C4-2B (cell line): Measurements from ENCODE around the gene AP1G1.

Experiments
- ZFX ChIP-seq: fragments of 450-650 bp; IDR thresholded peaks from 2 replicates; pipeline ENCODE4 v1.6.1; 2017
- TF ChIP-seq, protein P1 (sequence below): fragments of 450-650 bp; conservative IDR thresholded peaks from 2 replicates; pipeline ENCODE4 v1.5.1; 2017; ENCODE audit warnings: mild to moderate bottlenecking

DNA sequence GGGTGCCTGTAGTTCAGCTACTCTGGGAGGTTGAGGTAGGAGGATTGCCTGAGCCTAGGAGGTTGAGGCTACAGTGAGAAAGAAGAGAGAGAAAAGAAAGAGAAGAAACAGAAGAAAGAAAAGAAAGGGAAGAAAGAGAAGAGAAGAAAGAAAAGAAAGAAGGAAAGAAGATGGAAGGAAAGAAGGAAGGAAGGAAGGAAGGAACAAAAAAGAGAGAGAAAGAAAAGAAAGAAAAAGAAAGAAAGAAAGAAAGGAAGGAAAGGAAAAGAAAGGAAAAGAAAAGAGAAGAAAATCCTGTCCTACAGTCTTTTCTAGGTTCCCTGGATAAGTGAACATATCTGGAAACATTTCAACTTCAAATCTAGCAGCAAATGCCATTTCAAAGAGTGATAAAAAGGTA is 54.5 kb downstream of the AP1G1 start:
- TF ChIP-seq, protein P1, sequence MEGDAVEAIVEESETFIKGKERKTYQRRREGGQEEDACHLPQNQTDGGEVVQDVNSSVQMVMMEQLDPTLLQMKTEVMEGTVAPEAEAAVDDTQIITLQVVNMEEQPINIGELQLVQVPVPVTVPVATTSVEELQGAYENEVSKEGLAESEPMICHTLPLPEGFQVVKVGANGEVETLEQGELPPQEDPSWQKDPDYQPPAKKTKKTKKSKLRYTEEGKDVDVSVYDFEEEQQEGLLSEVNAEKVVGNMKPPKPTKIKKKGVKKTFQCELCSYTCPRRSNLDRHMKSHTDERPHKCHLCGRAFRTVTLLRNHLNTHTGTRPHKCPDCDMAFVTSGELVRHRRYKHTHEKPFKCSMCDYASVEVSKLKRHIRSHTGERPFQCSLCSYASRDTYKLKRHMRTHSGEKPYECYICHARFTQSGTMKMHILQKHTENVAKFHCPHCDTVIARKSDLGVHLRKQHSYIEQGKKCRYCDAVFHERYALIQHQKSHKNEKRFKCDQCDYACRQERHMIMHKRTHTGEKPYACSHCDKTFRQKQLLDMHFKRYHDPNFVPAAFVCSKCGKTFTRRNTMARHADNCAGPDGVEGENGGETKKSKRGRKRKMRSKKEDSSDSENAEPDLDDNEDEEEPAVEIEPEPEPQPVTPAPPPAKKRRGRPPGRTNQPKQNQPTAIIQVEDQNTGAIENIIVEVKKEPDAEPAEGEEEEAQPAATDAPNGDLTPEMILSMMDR: no peak
- TF ChIP-seq ZFX: no peak
